Astrocyte of the spinal cord (primary cell): Measurements from ENCODE around the gene CEP131.

ENCODE experiments used
- DNase-seq: peaks from one replicate; pipeline ENCODE4 v3.0.0; 2011; ENCODE audit warnings: low read depth, low spot score
- H3K4me3 ChIP-seq: 2 replicates; pipeline ENCODE4 v1.5.1; 2011; ENCODE audit warnings: low read depth, mild to moderate bottlenecking, low read length, moderate library complexity
- CTCF ChIP-seq: IDR thresholded peaks from 2 replicates; pipeline ENCODE4 v1.5.1; 2012; ENCODE audit warnings: low read depth, mild to moderate bottlenecking, low read length, inconsistent platforms
- in situ Hi-C: cut with HindIII; loops from 2 replicates; pipeline ENCODE4 v1.10.0; 2017; ENCODE audit warnings: low sequenced_read_pairs

Gene CEP131

GRCh38 chr17:81207610-81208581, 14.9 kb downstream of the CEP131 start:
- H3K4me3 ChIP-seq = no peak overlapping the region
- in situ Hi-C loops = no loop called here
- TF ChIP-seq CTCF = no peak
- no peak for DNase-seq

- DNase-seq = no peak
- in situ Hi-C loops = no loop called here
- no peak for TF ChIP-seq CTCF
- H3K4me3 ChIP-seq = no peak overlapping the region
Observed at GRCh38 chr17:81206657-81207056, 16.1 kb downstream of the CEP131 start.

- DNase-seq = no peak
- in situ Hi-C loops = no loop called here
Observed at GRCh38 chr17:81206166-81206565, 16.6 kb downstream of the CEP131 start.

GRCh38 chr17:81204578-81204977, 18.2 kb downstream of the CEP131 start:
- in situ Hi-C loops = no loop called here
- no peak for TF ChIP-seq CTCF

More at GRCh38 chr17:81206166-81206565, 16.6 kb downstream of the CEP131 start:
- H3K4me3 ChIP-seq = no peak overlapping the region
- no peak for TF ChIP-seq CTCF

GRCh38 chr17:81203136-81203535, 19.6 kb downstream of the CEP131 start:
- in situ Hi-C loops = no loop called here
- no peak for DNase-seq
- no peak overlapping the region for H3K4me3 ChIP-seq
- no peak for TF ChIP-seq CTCF

More at GRCh38 chr17:81204578-81204977, 18.2 kb downstream of the CEP131 start:
- no peak overlapping the region for H3K4me3 ChIP-seq
- DNase-seq = no peak

- in situ Hi-C loops = no loop called here
- no peak overlapping the region for H3K4me3 ChIP-seq
- no peak for DNase-seq
- no peak for TF ChIP-seq CTCF
Observed at GRCh38 chr17:81202318-81202717, 20.4 kb downstream of the CEP131 start.
